ENCODE data around the gene MARCHF3.

The MARCHF3 gene

GRCh38 chr5:126888175-126888574 lies 142.2 kb downstream of the MARCHF3 start:
- no peak for TF ChIP-seq CTCF (IDR thresholded peaks at IDR 0.05; ENCODE audit: insufficient read depth, low read depth, low read length, missing control alignments)
- no peak for DNase-seq (ENCODE audit: low read depth)
- H3K4me3 ChIP-seq (ENCODE audit: low read depth, low read length): no peak overlapping the region

GRCh38 chr5:126884269-126884819 lies 146.0 kb downstream of the MARCHF3 start:
- no peak for TF ChIP-seq CTCF (IDR thresholded peaks at IDR 0.05; ENCODE audit: insufficient read depth, low read depth, low read length, missing control alignments)
- no peak for DNase-seq (ENCODE audit: low read depth)
- no peak overlapping the region for H3K4me3 ChIP-seq (ENCODE audit: low read depth, low read length)

- H3K4me3 ChIP-seq (ENCODE audit: low read depth, low read length): no peak overlapping the region
- no peak for DNase-seq (ENCODE audit: low read depth)
- no peak for TF ChIP-seq CTCF (IDR thresholded peaks at IDR 0.05; ENCODE audit: insufficient read depth, low read depth, low read length, missing control alignments)
Measured at GRCh38 chr5:126883564-126884245, 146.7 kb downstream of the MARCHF3 start.

GRCh38 chr5:126881821-126882600 lies 148.3 kb downstream of the MARCHF3 start:
- no peak overlapping the region for H3K4me3 ChIP-seq (ENCODE audit: low read depth, low read length)
- TF ChIP-seq CTCF (IDR thresholded peaks at IDR 0.05; ENCODE audit: insufficient read depth, low read depth, low read length, missing control alignments): no peak
- DNase-seq (ENCODE audit: low read depth): no peak

GRCh38 chr5:126878634-126879033 lies 151.7 kb downstream of the MARCHF3 start:
- H3K4me3 ChIP-seq (ENCODE audit: low read depth, low read length): no peak overlapping the region
- DNase-seq (ENCODE audit: low read depth): no peak
- no peak for TF ChIP-seq CTCF (IDR thresholded peaks at IDR 0.05; ENCODE audit: insufficient read depth, low read depth, low read length, missing control alignments)

GRCh38 chr5:126878085-126878484 lies 152.3 kb downstream of the MARCHF3 start:
- no peak overlapping the region for H3K4me3 ChIP-seq (ENCODE audit: low read depth, low read length)
- no peak for DNase-seq (ENCODE audit: low read depth)
- no peak for TF ChIP-seq CTCF (IDR thresholded peaks at IDR 0.05; ENCODE audit: insufficient read depth, low read depth, low read length, missing control alignments)

All from GM12865 (cell line).